Effector CD4-positive, alpha-beta T cell (primary cell): Measurements from ENCODE around the gene SORCS3.

ENCODE experiments used
- DNase-seq: peaks from one replicate; pipeline ENCODE4 v3.0.0-alpha.2; 2020

Gene SORCS3

DNA sequence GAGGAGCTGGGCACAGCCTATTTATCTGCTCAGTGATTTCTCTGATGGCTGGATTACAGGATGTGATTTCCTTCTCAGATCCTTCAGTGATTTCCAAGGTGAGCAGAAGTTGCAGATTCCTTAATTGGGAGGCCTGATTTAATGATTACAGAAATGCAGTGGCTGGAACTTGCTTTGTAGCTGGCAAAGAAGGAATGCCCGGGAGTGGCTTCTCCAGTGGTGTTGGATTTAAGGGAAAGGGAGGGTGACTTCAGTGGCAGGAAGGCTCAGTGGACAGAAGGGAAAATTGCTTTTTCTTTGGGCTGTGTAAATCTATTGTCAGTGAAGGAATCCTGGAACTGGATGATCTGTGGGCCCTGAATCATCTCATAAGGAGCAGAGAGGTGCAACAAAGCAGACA lies 5.1 kb downstream of the SORCS3 start:
- no peak for DNase-seq

DNA sequence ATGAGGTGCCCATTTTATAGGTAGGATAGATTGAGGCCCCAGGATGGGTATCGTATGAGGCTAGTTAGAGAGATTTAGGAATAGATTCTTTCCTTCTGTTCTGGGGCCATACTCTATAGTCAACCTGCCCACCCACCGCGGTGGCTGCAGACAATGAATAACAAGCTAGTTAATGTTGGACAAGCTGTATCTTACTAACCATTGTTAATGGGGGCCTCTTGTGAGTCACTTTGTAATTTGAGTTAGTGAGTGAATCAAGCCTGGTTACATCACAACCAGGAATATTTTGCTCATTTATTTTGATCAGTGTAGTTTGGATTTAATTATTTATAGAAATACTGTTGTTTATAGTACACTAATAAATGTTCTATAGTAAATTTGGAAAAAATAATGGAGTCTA lies 7.3 kb downstream of the SORCS3 start:
- DNase-seq: no peak

DNA sequence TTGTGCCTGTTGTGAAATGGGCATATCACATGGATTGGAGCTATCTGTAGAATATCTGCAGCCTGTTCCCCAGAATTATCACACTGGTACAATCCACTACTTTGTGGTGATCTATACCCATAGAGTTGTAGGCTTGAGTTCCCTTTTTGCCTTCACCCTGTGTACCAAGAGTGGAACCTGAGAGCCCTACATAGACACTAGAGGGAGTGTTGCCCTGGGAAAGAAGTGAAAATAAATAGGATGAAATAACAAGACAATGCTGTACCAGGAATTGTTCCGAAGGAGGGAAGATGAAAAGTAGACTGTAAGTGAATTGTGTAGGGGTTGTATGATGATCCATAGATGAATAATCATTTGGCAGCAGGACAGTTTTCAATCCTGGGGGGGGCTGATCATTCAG lies 9.0 kb downstream of the SORCS3 start:
- DNase-seq: no peak

DNA sequence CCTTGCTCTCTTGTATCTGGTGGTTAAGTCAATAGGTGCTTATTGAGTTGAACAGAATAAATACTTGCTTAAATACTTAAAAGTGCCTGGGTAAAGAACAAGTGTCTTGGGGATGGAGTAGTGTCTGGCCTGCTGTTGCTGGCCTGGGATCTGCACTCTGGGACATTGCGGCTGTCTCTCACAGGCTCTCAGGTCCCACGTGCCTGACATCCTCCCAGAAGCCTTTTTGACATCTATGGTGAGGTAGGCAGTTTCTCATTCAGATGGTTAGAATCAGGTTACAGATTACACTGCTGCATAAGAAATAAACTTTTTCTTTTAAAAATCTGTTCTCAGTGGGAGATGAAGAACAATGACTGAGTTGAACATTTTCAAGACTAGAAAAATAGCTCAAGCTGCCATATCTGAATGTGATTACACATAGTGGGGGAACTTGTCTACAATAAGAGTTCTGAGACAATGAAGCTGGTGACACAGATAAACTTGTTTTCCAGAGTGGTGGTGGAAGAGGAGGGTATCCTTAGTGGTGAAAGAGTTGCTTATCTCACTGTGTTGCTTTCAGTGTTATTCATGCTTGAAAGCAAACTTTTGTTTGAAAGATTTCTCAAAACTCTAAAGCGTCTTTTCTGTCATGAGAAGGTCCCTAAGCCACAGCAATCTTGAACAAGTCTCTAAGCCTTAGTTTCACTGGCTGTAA lies 9.7 kb downstream of the SORCS3 start:
- no peak for DNase-seq

- DNase-seq: no peak
Observed at GRCh38 chr10:104657036-104657435, 15.9 kb downstream of the SORCS3 start.

DNA sequence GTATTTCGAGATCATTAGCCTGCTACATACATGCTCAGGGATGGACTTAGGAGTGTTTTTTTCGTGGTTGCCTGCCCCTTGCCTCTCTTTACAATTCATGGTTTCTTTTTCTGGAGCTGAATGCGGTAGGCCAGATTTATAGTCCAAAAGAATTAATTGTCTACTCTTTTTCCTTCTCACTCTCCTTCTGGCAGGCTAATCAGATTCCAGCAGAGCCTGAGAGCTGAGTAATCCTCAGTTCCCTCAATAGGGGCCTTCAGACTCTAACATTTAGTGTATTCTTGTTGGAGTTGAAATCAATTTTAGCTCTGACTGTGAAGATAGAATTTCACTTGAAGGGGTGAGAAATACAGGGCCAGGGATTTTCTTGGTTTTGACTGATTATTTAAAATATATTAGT lies 16.4 kb downstream of the SORCS3 start:
- no peak for DNase-seq

DNA sequence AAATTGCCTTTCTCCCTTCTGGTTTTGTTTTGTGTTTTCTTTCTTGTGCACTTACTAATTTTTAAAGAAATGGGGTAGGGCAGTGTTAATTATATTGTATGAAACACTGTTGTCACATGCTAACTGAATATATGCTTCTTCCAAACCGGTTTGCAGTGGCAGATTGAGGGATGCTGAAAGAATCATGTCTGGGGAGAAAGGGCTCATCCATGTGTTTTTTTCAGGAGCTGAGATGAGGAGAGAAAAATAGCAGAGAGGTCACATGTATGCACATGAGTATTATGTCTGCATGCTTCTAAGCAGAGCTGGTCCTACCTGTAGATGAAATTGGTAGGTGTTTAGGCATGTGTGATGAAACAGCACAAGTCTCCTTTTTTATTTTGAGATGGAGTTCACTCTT lies 17.0 kb downstream of the SORCS3 start:
- no peak for DNase-seq

DNA sequence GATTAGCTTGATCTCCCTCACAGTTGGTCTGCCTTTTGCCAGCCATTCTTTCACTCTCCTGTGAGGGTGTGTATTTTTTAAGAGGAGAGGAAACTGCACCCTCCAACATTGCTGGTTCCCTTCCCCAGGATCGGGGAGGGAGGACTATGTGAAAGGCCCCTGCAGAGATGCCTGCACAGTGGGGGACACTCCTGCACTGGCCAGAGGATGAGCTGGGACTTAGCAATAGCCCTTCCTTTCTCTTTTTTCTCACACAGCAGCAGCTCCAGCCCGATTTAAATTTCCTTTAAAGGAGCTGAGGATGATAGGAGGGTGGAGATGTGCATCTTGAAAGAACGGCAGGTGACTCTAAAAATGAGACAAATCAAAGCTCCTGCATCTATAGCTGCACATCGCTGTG lies 18.7 kb downstream of the SORCS3 start:
- DNase-seq: no peak

GRCh38 chr10:104663076-104663475 lies 22.0 kb downstream of the SORCS3 start:
- no peak for DNase-seq

DNA sequence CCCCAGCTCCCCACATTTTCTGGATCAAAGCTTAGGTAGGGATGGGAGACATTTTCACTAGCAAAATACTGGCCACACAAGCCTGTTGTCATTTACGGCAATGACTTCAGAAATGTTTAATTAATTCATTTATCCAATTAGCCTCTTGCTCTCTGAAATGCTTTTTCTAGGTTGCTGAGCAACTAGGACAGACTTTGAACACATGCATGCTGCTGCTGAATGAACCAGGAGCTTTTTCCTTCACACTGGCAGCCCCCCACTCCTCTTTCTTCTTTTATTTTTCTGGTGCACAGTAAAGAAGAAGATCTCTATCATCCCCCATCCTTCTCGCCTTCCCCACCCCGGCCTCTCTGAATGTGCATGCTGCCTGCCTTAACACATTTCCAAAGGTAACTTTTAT lies 22.5 kb downstream of the SORCS3 start:
- DNase-seq: no peak

DNA sequence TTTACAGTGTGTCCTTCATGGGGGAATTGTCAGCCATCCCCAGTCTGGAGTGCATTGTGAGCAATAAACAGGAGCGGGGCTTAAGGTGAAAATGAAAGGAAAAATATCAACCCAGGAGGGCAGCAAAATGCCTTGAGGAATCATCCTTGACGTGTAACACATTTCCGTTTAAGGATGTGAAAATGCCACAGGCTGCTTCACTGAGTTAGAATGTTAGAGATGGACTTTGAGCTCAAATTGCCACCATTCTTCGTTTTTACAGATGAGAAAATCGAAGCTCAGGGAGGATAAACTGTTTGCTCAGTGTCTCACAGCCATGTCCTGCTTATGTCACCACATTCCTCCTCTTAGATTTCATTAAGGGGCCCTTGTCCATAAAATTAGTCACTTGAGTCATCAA lies 23.1 kb downstream of the SORCS3 start:
- DNase-seq: no peak

DNA sequence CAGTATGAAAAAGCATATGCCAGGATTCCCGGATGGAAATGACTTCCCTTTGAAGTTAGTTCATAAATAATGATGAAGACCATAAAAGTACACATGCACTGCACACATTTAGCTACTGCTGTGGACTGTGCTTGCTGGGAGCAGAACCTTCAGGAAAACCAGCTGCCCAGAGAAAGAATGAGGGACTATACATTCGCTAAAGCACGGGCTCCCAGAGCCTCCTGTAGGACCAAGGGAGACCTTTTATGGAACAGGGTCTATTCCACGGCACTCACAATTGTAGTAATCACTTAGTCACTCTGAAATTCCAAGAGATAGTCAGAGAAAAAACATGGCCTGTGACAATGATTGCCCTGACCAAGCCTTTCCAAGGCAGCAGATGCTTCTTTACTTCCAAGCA lies 24.1 kb downstream of the SORCS3 start:
- DNase-seq: no peak

DNA sequence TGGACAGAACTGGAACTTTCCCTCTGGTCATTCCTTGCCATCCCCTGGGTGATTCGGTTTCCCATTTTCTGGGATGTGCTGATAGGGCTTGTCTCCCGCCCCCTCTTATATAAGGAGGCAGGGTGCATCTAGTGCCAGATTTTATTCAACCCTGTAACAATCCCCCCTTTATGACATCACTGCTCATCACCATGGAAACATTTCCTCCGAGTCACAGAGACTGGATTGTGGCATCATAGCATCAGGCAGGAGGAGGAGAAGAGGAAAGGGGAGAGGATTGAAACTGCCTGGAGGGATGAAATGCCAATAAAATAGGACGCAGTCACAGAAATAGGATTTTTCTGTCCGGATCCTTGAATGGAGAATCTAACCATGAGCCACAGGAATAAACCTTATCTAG lies 25.0 kb downstream of the SORCS3 start:
- DNase-seq: no peak

DNA sequence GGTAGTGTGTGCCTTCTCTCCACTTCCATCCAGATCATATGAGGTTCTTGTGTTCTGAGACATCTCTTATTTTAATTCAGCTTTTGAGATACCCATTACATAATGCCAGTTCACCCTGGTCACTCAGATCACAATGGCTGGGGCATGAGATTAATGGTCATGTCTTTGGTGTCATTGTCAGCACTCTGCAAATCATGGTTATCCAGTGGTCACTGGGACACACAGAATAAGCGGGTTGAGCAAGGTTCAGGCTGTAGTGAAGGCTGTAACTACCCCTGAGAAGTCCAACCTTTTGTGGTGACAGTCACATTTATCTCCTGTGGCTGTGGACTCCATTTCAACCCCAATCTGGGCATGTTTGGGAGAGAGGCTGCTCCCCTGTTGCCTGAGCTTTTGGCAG lies 35.8 kb downstream of the SORCS3 start:
- DNase-seq: no peak

DNA sequence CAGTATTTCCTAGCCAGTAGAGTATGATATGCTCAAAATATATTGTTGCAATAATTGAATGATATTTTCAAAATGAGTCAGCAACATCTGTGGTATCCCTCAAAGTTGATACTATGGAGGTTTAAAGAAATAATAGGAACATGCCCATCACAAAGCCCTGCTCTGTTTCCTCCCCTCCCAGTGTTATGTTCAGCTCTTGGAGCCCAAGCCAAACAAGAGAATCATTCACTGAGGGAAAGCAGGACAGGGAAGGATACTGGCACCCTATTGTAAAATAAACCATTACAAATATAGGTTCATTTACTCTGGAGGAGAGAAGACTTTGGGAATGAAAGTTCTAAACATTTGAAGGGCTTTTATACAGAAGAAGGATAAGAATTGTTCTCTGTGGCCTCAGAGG lies 37.6 kb downstream of the SORCS3 start:
- DNase-seq: no peak

GRCh38 chr10:104680467-104681401 lies 39.6 kb downstream of the SORCS3 start:
- no peak for DNase-seq

- DNase-seq: no peak
Observed at GRCh38 chr10:104681485-104681884, 40.4 kb downstream of the SORCS3 start.

GRCh38 chr10:104683567-104683966 lies 42.5 kb downstream of the SORCS3 start:
- DNase-seq: no peak

DNA sequence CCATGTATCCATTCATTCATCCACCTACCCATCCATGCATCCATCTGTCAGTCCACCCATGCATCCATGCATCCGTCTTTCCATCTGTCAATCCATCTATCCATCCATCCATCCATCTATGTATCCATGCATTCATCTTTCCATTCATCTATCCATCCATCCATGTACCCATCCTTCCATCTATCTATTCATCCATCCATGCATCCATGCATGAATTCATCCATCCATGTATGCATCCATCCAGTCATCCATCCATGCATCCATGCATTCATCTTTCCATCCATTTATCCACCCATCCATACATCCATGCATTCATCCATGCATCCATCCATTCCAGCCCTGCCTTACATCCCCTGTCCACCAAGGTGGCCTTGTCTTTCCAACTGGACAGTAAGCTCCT lies 45.7 kb downstream of the SORCS3 start:
- no peak for DNase-seq

DNA sequence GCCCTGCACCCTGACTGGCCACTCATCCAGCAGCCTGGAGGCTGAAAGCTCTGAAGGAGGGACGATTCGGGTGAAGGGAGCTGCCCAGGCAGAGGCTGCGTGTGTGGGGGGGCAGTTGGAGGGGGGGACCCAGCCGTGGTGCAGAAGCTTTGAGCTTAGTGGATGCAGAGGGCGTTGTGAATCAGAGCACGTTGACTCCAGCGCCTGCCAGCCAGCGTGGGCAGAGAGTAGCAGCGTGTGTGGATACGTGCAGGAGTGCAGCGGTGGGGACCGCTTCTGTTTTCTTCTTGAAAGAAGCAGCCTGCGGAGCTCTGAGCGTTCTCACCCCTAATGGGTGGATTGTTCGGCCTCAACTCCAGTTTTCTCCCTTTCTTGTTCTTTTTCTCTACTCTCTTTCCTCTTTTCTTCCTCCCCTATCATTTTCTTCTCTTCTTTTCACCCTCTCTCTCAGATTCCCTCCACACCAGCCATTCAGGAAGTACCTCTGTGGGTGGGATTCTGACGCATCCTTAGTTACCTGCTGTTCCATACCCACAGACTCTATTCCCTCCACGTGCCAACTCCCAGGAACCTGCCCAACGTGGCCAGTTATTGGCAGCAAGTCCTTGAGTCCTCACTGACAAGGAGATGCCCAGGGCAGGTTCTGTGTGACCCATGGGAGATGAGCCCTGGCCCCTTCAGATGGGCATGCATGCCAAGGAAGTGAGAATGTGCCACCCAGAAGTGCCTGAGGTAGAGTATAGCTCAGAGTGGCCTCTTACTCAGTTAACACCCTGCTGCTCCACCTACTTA lies 47.4 kb downstream of the SORCS3 start:
- DNase-seq: no peak

GRCh38 chr10:104689105-104689504 lies 48.0 kb downstream of the SORCS3 start:
- DNase-seq: no peak

- no peak for DNase-seq
Observed at GRCh38 chr10:104689547-104689946, 48.5 kb downstream of the SORCS3 start.

GRCh38 chr10:104690101-104690500 lies 49.0 kb downstream of the SORCS3 start:
- DNase-seq: no peak

- DNase-seq: no peak
Observed at GRCh38 chr10:104690959-104691358, 49.9 kb downstream of the SORCS3 start.
